ENCODE results near the gene NME8. TPM values are rescaled to one million over a fixed set of nuclear protein-coding genes. Genes with fewer than 3 reads are reported as not detected.
"Not testable (repeated sequence)": the region's sequence is repeated elsewhere in the genome, so short reads cannot be mapped to it uniquely, and the experiment has no call there.

NME8 gene
- total RNA-seq = not detected

- H3K36me3 ChIP-seq = no peaks in the 10 kb centered on the region
- H3K27me3 ChIP-seq = no peaks in the 10 kb centered on the region
- no peak within 1 kb of the TSS for H3K4me3 ChIP-seq
- TF ChIP-seq POLR2A (IDR thresholded peaks at IDR 0.05) (no peak), CTCF (IDR thresholded peaks at IDR 0.05) (no peak)
- H3K9me3 ChIP-seq = no peaks in the 10 kb centered on the region
- no peaks in the 10 kb centered on the region for H3K4me1 ChIP-seq
- H3K27ac ChIP-seq = no peak within 1 kb of the TSS
- intact Hi-C loops (cut with DNase I) = no loop called here
- DNase-seq = no peak
- 73 to 77% methylated on average over 7 of the region's 7 CpGs for WGBS, 2 donors
These were observed at the start of gene NME8 for GRCh38 chr7:37848297-37848696. NME8 (plus strand) TSS chr7:37848597; CDS start chr7:37850267, 1,670 bp downstream.

- H3K27me3 ChIP-seq = no peaks in the 10 kb centered on the region
- H3K27ac ChIP-seq = no peak overlapping the region
- H3K9me3 ChIP-seq = no peaks in the 10 kb centered on the region
- H3K4me3 ChIP-seq = no peak overlapping the region
- no peaks in the 10 kb centered on the region for H3K4me1 ChIP-seq
- no peak for DNase-seq
- no peak for TF ChIP-seq POLR2A (IDR thresholded peaks at IDR 0.05)
- no peak for TF ChIP-seq CTCF (IDR thresholded peaks at IDR 0.05)
- H3K36me3 ChIP-seq = no peaks in the 10 kb centered on the region
- WGBS, 2 donors = 70 to 72% methylated on average over 2 of the region's 2 CpGs
- intact Hi-C loops (cut with DNase I) = no loop called here
These were observed 42.2 kb upstream of the NME8 start for GRCh38 chr7:37806152-37806551.

DNA sequence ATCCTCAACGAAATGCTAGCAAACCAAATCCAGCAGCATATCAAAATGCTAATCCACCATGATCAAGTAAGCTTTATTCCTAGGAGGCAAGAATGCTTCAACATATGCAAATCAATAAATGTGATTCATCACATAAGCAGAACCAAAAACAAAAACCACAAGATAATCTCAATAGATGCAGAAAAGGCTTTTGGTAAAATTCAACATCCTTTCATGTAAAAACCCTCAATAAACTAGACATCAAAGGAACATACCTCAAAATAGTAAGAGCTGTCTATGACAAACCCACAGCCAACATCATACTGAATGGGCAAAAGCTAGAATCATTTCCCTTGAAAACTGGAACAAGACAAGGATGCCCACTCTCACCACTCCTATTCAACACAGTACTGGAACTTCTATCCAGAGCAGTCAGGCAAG lies 36.2 kb upstream of the NME8 start:
- H3K9me3 ChIP-seq; H3K4me3 ChIP-seq; H3K27ac ChIP-seq; H3K4me1 ChIP-seq; H3K36me3 ChIP-seq; intact Hi-C loops (cut with DNase I); DNase-seq; H3K27me3 ChIP-seq: not testable (repeated sequence)
- WGBS, 2 donors = 35 to 40% methylated on average over 1 of the region's 1 CpG

- no peak for DNase-seq
- no peaks in the 10 kb centered on the region for H3K4me1 ChIP-seq
- no peak overlapping the region for H3K27ac ChIP-seq
- intact Hi-C loops (cut with DNase I) = no loop called here
- no peak overlapping the region for H3K4me3 ChIP-seq
- H3K27me3 ChIP-seq = no peaks in the 10 kb centered on the region
- no peaks in the 10 kb centered on the region for H3K36me3 ChIP-seq
- WGBS, 2 donors = 47 to 56% methylated on average over 2 of the region's 2 CpGs
- TF ChIP-seq POLR2A (IDR thresholded peaks at IDR 0.05) = no peak
- no peak for TF ChIP-seq CTCF (IDR thresholded peaks at IDR 0.05)
- H3K9me3 ChIP-seq = no peaks in the 10 kb centered on the region
These were observed 32.6 kb upstream of the NME8 start for GRCh38 chr7:37815671-37816371.

DNA sequence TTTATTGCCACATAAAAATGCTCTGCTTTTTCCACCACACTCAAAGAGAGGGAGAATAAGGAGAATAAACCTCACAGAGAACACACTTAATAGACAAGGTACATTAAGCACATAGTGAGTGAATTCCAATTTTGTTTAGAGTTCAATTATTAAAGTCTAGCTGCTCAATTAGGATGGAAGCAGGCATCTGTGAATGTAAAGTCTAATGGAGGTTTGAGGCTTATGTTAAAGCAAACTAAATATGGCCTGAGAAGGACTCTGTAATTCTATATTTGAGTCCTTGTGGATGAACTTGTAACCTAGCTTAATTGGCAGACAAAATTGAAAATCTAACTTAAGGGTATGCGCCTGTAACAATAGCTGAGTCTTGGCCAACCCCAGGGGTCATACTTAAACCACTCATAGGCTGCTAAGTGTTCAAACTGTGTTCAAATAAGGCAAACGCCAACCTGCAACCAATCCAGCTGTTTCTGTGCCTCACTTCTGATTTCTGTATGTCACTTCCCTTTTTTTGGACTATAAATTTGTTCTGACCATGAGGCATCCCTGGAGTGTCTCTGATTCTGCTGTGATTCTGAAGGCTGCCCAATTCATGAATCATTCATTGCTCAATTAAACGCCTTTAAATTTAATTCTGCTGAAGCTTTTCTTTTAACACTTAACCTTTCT lies 31.3 kb upstream of the NME8 start:
- 75 to 83% methylated on average over 3 of the region's 3 CpGs for WGBS, 2 donors
- DNase-seq = no peak
- intact Hi-C loops (cut with DNase I) = no loop called here
- no peaks in the 10 kb centered on the region for H3K4me1 ChIP-seq
- H3K4me3 ChIP-seq = no peak overlapping the region
- H3K27me3 ChIP-seq = no peaks in the 10 kb centered on the region
- no peaks in the 10 kb centered on the region for H3K36me3 ChIP-seq
- no peak for TF ChIP-seq POLR2A (IDR thresholded peaks at IDR 0.05)
- no peak for TF ChIP-seq CTCF (IDR thresholded peaks at IDR 0.05)
- no peak overlapping the region for H3K27ac ChIP-seq
- peaks cover 0 to 6% (median 0%) of the 10 kb centered on the region in 3 donors for H3K9me3 ChIP-seq

Data from esophagus squamous epithelium (tissue), 5 donors.